NT2/D1 (cell line): ENCODE data around the gene RFTN1.

Experiments
- DNase-seq: peaks from one replicate; pipeline ENCODE4 v3.0.0-alpha.2; 2011; ENCODE audit warnings: low read depth, low spot score
- H3K27me3 ChIP-seq: 2 replicates; pipeline ENCODE4 v1.6.0; 2011; ENCODE audit warnings: mild to moderate bottlenecking; ENCODE audit not compliant: insufficient read length, insufficient read depth
- H3K36me3 ChIP-seq: 2 replicates; pipeline ENCODE4 v1.6.1; 2011; ENCODE audit warnings: mild to moderate bottlenecking, low read length, mixed read lengths; ENCODE audit not compliant: insufficient read depth, insufficient read length
- H3K4me1 ChIP-seq: 2 replicates; pipeline ENCODE4 v1.5.1; 2011; ENCODE audit not compliant: insufficient read depth, insufficient read length
- H3K4me3 ChIP-seq: 2 replicates; pipeline ENCODE4 v1.5.1; 2011; ENCODE audit warnings: low read depth; ENCODE audit not compliant: insufficient read length
- H3K9ac ChIP-seq: 2 replicates; pipeline ENCODE4 v1.6.0; 2011; ENCODE audit warnings: low read depth; ENCODE audit not compliant: insufficient read length
- H3K9me3 ChIP-seq: 2 replicates; pipeline ENCODE4 v1.5.1; 2011; ENCODE audit warnings: mild to moderate bottlenecking, low read length; ENCODE audit not compliant: insufficient read depth
- SUZ12 ChIP-seq: IDR thresholded peaks from 2 replicates; pipeline ENCODE4 v1.6.1; 2011; ENCODE audit not compliant: insufficient read length, insufficient read depth; ENCODE audit errors: extremely low read depth
- YY1 ChIP-seq: IDR thresholded peaks from 2 replicates; pipeline ENCODE4 v1.6.1; 2011; ENCODE audit not compliant: insufficient read length, insufficient read depth
- ZNF274 ChIP-seq: IDR thresholded peaks from 2 replicates; pipeline ENCODE4 v1.6.1; 2011; ENCODE audit warnings: mild to moderate bottlenecking, low read depth, low read length

The RFTN1 gene

GRCh38 chr3:16468336-16469098 is 45.0 kb downstream of the RFTN1 start:
- TF ChIP-seq SUZ12 (no peak), YY1 (no peak), ZNF274 (no peak)
- Histone ChIP-seq H3K27me3 (no peaks in the 10 kb centered on the region), H3K9me3 (no peaks in the 10 kb centered on the region), H3K36me3 (no peaks in the 10 kb centered on the region), H3K4me3 (no peak overlapping the region), H3K4me1 (no peaks in the 10 kb centered on the region), H3K9ac (no peak overlapping the region)
- DNase-seq: no peak

GRCh38 chr3:16468002-16468335 is 45.5 kb downstream of the RFTN1 start:
- no peak overlapping the region for H3K9ac ChIP-seq
- no peak overlapping the region for H3K4me3 ChIP-seq
- H3K4me1 ChIP-seq: no peaks in the 10 kb centered on the region
- no peaks in the 10 kb centered on the region for H3K36me3 ChIP-seq
- no peaks in the 10 kb centered on the region for H3K9me3 ChIP-seq
- no peaks in the 10 kb centered on the region for H3K27me3 ChIP-seq
- TF ChIP-seq SUZ12: no peak
- no peak for TF ChIP-seq ZNF274
- no peak for TF ChIP-seq YY1
- no peak for DNase-seq

DNA sequence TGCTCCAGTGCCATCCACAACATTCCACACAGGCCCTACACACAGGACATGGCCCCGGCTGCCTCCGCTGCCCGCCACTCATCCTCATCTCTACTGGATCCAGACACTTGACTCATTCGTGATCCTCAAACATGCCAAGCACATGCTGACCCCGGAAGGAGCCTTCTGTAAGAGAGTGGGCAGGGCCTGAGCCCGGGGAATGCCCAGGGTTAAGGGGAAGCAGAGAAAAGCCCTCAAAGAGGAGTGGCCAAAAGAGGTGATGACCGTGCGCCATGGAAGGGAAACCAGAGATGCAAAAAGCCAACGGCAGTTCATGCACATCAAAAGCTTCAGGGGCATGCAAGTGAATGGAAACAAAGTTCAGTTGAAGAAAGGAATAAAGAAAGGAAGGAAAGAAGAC is 46.1 kb downstream of the RFTN1 start:
- no peak overlapping the region for H3K9ac ChIP-seq
- H3K4me3 ChIP-seq: no peak overlapping the region
- no peaks in the 10 kb centered on the region for H3K4me1 ChIP-seq
- H3K36me3 ChIP-seq: no peaks in the 10 kb centered on the region
- no peaks in the 10 kb centered on the region for H3K9me3 ChIP-seq
- no peak for TF ChIP-seq SUZ12
- TF ChIP-seq ZNF274: no peak
- no peak for TF ChIP-seq YY1
- DNase-seq: no peak
- no peaks in the 10 kb centered on the region for H3K27me3 ChIP-seq

GRCh38 chr3:16466822-16467221 is 46.7 kb downstream of the RFTN1 start:
- Histone ChIP-seq H3K4me1 (no peaks in the 10 kb centered on the region), H3K27me3 (no peaks in the 10 kb centered on the region), H3K4me3 (no peak overlapping the region), H3K9me3 (no peaks in the 10 kb centered on the region), H3K9ac (no peak overlapping the region), H3K36me3 (no peaks in the 10 kb centered on the region)
- DNase-seq: no peak
- no peak for TF ChIP-seq ZNF274
- no peak for TF ChIP-seq SUZ12
- TF ChIP-seq YY1: no peak

GRCh38 chr3:16464511-16465148 is 48.9 kb downstream of the RFTN1 start:
- no peaks in the 10 kb centered on the region for H3K9me3 ChIP-seq
- H3K9ac ChIP-seq: no peak overlapping the region
- no peak overlapping the region for H3K4me3 ChIP-seq
- no peaks in the 10 kb centered on the region for H3K27me3 ChIP-seq
- TF ChIP-seq YY1 (no peak), SUZ12 (no peak), ZNF274 (no peak)
- no peak for DNase-seq
- no peaks in the 10 kb centered on the region for H3K4me1 ChIP-seq
- no peaks in the 10 kb centered on the region for H3K36me3 ChIP-seq

GRCh38 chr3:16463914-16464313 is 49.6 kb downstream of the RFTN1 start:
- Histone ChIP-seq H3K4me1 (no peaks in the 10 kb centered on the region), H3K9ac (no peak overlapping the region), H3K27me3 (no peaks in the 10 kb centered on the region), H3K36me3 (no peaks in the 10 kb centered on the region), H3K9me3 (no peaks in the 10 kb centered on the region), H3K4me3 (no peak overlapping the region)
- DNase-seq: no peak
- TF ChIP-seq SUZ12: no peak
- no peak for TF ChIP-seq ZNF274
- TF ChIP-seq YY1: no peak

- TF ChIP-seq SUZ12 (no peak), ZNF274 (no peak), YY1 (no peak)
- no peak for DNase-seq
- H3K9me3 ChIP-seq: no peaks in the 10 kb centered on the region; the same call in 1 of the 2 replicates
- no peak overlapping the region for H3K9ac ChIP-seq
- H3K4me3 ChIP-seq: no peak overlapping the region
- H3K36me3 ChIP-seq: no peaks in the 10 kb centered on the region
- H3K27me3 ChIP-seq: no peaks in the 10 kb centered on the region
- no peaks in the 10 kb centered on the region for H3K4me1 ChIP-seq
Observed at GRCh38 chr3:16463119-16463518, 50.4 kb downstream of the RFTN1 start.
